Measurements from ENCODE around the gene GRIN2A. TPM values are rescaled to one million over a fixed set of nuclear protein-coding genes. Genes with fewer than 3 reads are reported as not detected.
A peak's percentile ranks its signal among the peaks of the same experiment; 100 is the strongest.

The GRIN2A gene

GRCh38 chr16:9706217-9706836, 475.9 kb downstream of the GRIN2A start:
- H2BK5ac ChIP-seq (ENCODE audit: low read depth, low read length, poor library complexity, severe bottlenecking) = no peak overlapping the region
- H2BK15ac ChIP-seq (ENCODE audit: low read depth, poor library complexity, severe bottlenecking) = no peak overlapping the region
- no peak overlapping the region for H4K8ac ChIP-seq (ENCODE audit: low read length)
- H2AFZ ChIP-seq (ENCODE audit: low read depth, low read length) = no peak overlapping the region
- no peak overlapping the region for H3K4me2 ChIP-seq (ENCODE audit: low read length, poor library complexity, severe bottlenecking)
- H3K27me3 ChIP-seq (ENCODE audit: control insufficient read depth in 1 of 2, insufficient read depth in 1 of 2, low read length in 2 of 2) = peaks cover 0 to 40% of the 10 kb centered on the region in 2 experiments
- no peaks in the 10 kb centered on the region for H3K4me1 ChIP-seq (ENCODE audit: control insufficient read depth, insufficient read depth, low read depth, low read length)
- no peak overlapping the region for H3K27ac ChIP-seq (ENCODE audit: low read length, poor library complexity, severe bottlenecking)
- no peak overlapping the region for H2AK5ac ChIP-seq (ENCODE audit: low read length, severe bottlenecking)
- H4K91ac ChIP-seq (ENCODE audit: low read length) = no peak overlapping the region
- no peak overlapping the region for H3K4me3 ChIP-seq (ENCODE audit: insufficient read depth in 1 of 2, low read depth in 1 of 2, low read length in 2 of 2)
- DNase-seq = peak; percentile 0
- no peaks in the 10 kb centered on the region for H3K79me1 ChIP-seq (replicated peaks; ENCODE audit: low read length, poor library complexity, severe bottlenecking)
- H3K9me3 ChIP-seq (ENCODE audit: control insufficient read depth, low read length) = no peaks in the 10 kb centered on the region
- no peak overlapping the region for H3K14ac ChIP-seq (ENCODE audit: low read length in 2 of 2)
- H3K4ac ChIP-seq (ENCODE audit: low read depth in 1 of 2, low read length in 2 of 2) = no peak overlapping the region
- H2BK120ac ChIP-seq (ENCODE audit: low read depth, low read length) = no peak overlapping the region
- H3K36me3 ChIP-seq (ENCODE audit: control insufficient read depth in 1 of 2, insufficient read depth in 2 of 2, low read depth in 1 of 2, low read length in 2 of 2) = no peaks in the 10 kb centered on the region
- WGBS = 70% methylated on average over 6 of the region's 6 CpGs
- H3K18ac ChIP-seq (ENCODE audit: low read depth in 1 of 2, low read length in 2 of 2) = no peak overlapping the region
- no peak overlapping the region for H3K9ac ChIP-seq (ENCODE audit: low read length)
- no peak overlapping the region for H3K23ac ChIP-seq (ENCODE audit: low read length in 2 of 2)
- H2BK12ac ChIP-seq (ENCODE audit: low read length in 2 of 2) = no peak overlapping the region

GRCh38 chr16:9703731-9704130, 478.5 kb downstream of the GRIN2A start:
- Histone ChIP-seq H3K27me3 (ENCODE audit: control insufficient read depth in 1 of 2, insufficient read depth in 1 of 2, low read length in 2 of 2) (peaks cover 0 to 41% of the 10 kb centered on the region in 2 experiments), H4K8ac (ENCODE audit: low read length) (no peak overlapping the region), H2BK12ac (ENCODE audit: low read length in 2 of 2) (no peak overlapping the region), H4K91ac (ENCODE audit: low read length) (no peak overlapping the region), H2AFZ (ENCODE audit: low read depth, low read length) (no peak overlapping the region), H3K9me3 (ENCODE audit: control insufficient read depth, low read length) (no peaks in the 10 kb centered on the region), H3K23ac (ENCODE audit: low read length in 2 of 2) (no peak overlapping the region), H2BK15ac (ENCODE audit: low read depth, poor library complexity, severe bottlenecking) (no peak overlapping the region), H2AK5ac (ENCODE audit: low read length, severe bottlenecking) (no peak overlapping the region), H3K14ac (ENCODE audit: low read length in 2 of 2) (no peak overlapping the region), H2BK5ac (ENCODE audit: low read depth, low read length, poor library complexity, severe bottlenecking) (no peak overlapping the region), H3K36me3 (ENCODE audit: control insufficient read depth in 1 of 2, insufficient read depth in 2 of 2, low read depth in 1 of 2, low read length in 2 of 2) (no peaks in the 10 kb centered on the region), H3K4me2 (ENCODE audit: low read length, poor library complexity, severe bottlenecking) (no peak overlapping the region), H3K9ac (ENCODE audit: low read length) (no peak overlapping the region), H3K79me1 (replicated peaks; ENCODE audit: low read length, poor library complexity, severe bottlenecking) (no peaks in the 10 kb centered on the region), H3K18ac (ENCODE audit: low read depth in 1 of 2, low read length in 2 of 2) (no peak overlapping the region), H3K4me3 (ENCODE audit: insufficient read depth in 1 of 2, low read depth in 1 of 2, low read length in 2 of 2) (no peak overlapping the region), H2BK120ac (ENCODE audit: low read depth, low read length) (no peak overlapping the region), H3K27ac (ENCODE audit: low read length, poor library complexity, severe bottlenecking) (no peak overlapping the region), H3K4ac (ENCODE audit: low read depth in 1 of 2, low read length in 2 of 2) (no peak overlapping the region), H3K4me1 (ENCODE audit: control insufficient read depth, insufficient read depth, low read depth, low read length) (no peaks in the 10 kb centered on the region)
- DNase-seq = no peak
- no CpG with 5 or more reads among the region's 1 CpG for WGBS

Small RNA genes within 50 kb of the gene (small RNA-seq; reads per million reads assigned to genes)
- gene RN7SL493P (ENCODE audit: low read depth) = not detected
